Measurements from ENCODE around the gene CBX5. TPM values are rescaled to one million over a fixed set of nuclear protein-coding genes. Genes with fewer than 3 reads are reported as not detected.

CBX5 gene
- total and polyA plus RNA-seq, 2 of the 8 experiments (the other 6 are each of a cell fraction or from before 2014, with no cell fraction given) = 62.4 to 231 TPM

GRCh38 chr12:54229624-54230212 is 50.2 kb downstream of the CBX5 start:
- H2AFZ ChIP-seq (ENCODE audit: low read length) = no peak overlapping the region
- H3K79me2 ChIP-seq (ENCODE audit: control insufficient read depth in 1 of 2, insufficient read depth in 2 of 2, low read length in 2 of 2) = no peaks in the 10 kb centered on the region
- CTCF ChIA-PET (ENCODE audit: partially characterized antibody) = interaction anchor here (0.6 to 2.8 kb wide), 12 partner anchors 11 to 1796 kb away, joined by 3 to 12 read pairs (median 4); no protein-coding TSS in a partner anchor
- FAIRE-seq = no peak
- no peak overlapping the region for H4K5ac ChIP-seq (ENCODE audit: insufficient read length, low read depth, low read length)
- POLR2A ChIA-PET (ENCODE audit: partially characterized antibody) = interaction anchor here (1.0 to 3.7 kb wide), 8 partner anchors 9 to 57 kb away, joined by 5 to 39 read pairs (median 8); partner anchors contain the start of genes CBX5 and HNRNPA1
- H3K36me3 ChIP-seq (ENCODE audit: control insufficient read depth in 2 of 4, insufficient read depth in 4 of 4, low read length in 3 of 4) = no peaks in the 10 kb centered on the region; a peak in 1 of 8 replicates
- H3K9me3 ChIP-seq (ENCODE audit: insufficient read depth in 2 of 2, low read depth in 1 of 2, low read length in 1 of 2) = no peaks in the 10 kb centered on the region
- H3K4me3 ChIP-seq (ENCODE audit: extremely low read depth in 1 of 4, insufficient read depth in 2 of 4, low read depth in 3 of 4, low read length in 4 of 4) = no peak overlapping the region
- H2BK120ac ChIP-seq (replicated peaks; ENCODE audit: low read depth, low read length) = no peak overlapping the region
- H2BK20ac ChIP-seq (ENCODE audit: low read length) = no peak overlapping the region
- H3K79me1 ChIP-seq (ENCODE audit: low read depth, low read length) = no peaks in the 10 kb centered on the region
- WGBS, 2 experiments (ENCODE audit: extremely low coverage in 1 of 2, insufficient coverage in 1 of 2, insufficient read length in 1 of 2, insufficient replicate concordance in 2 of 2, low coverage in 1 of 2, low lambda C conversion rate in 2 of 2, missing lambda C conversion rate in 1 of 2) = 80% methylated on average over 4 of the region's 4 CpGs; no CpG with 5 or more reads in 1 of the 2 experiments
- no peak overlapping the region for H2BK12ac ChIP-seq (ENCODE audit: low read depth, low read length)
- peaks cover 0 to 2% of the 10 kb centered on the region in 2 experiments for H4K20me1 ChIP-seq (replicated peaks in 1 of 2; ENCODE audit: control insufficient read depth in 1 of 2, insufficient read depth in 2 of 2, low read length in 2 of 2)
- H2BK15ac ChIP-seq (ENCODE audit: low read length) = no peak overlapping the region
- H3K18ac ChIP-seq (ENCODE audit: extremely low read depth, low read length) = no peak overlapping the region
- H2BK5ac ChIP-seq (ENCODE audit: low read depth, low read length) = no peak overlapping the region
- no peak for TF ChIP-seq TEAD4 (IDR thresholded peaks at IDR 0.05; ENCODE audit: low read depth, low read length)
- TF ChIP-seq CEBPB (IDR thresholded peaks at IDR 0.05; ENCODE audit: low read depth, low read length) = no peak
- no peak overlapping the region for H2AK5ac ChIP-seq (ENCODE audit: low read depth, low read length)
- H3K9ac ChIP-seq (replicated peaks in 1 of 4; ENCODE audit: extremely low read depth in 1 of 4, low read depth in 3 of 4, low read length in 3 of 4) = no peak overlapping the region
- no peak overlapping the region for H3K14ac ChIP-seq (ENCODE audit: insufficient read length)
- H3K56ac ChIP-seq (replicated peaks; ENCODE audit: insufficient read length, low read depth, low read length) = no peak overlapping the region
- DNase-seq (ENCODE audit: low read depth in 1 of 2, low spot score in 2 of 2) = no peak
- no peaks in the 10 kb centered on the region for H3K23me2 ChIP-seq (ENCODE audit: low read depth, low read length)
- 0 out of 2 replicates have a peak overlapping the region, but pooled peaks have one; percentile 0 for H3K27ac ChIP-seq (ENCODE audit: low read depth, low read length)
- H3K23ac ChIP-seq (ENCODE audit: insufficient read length) = no peak overlapping the region
- H4K91ac ChIP-seq (replicated peaks; ENCODE audit: insufficient read length, low read length) = no peak overlapping the region
- H3K4me1 ChIP-seq (replicated peaks in 1 of 4; ENCODE audit: control insufficient read depth in 3 of 4, insufficient read depth in 4 of 4, low read length in 3 of 4) = no peaks in the 10 kb centered on the region
- no peak overlapping the region for H3K4ac ChIP-seq (replicated peaks; ENCODE audit: insufficient read length, low read depth, low read length)
- H3K4me2 ChIP-seq (ENCODE audit: insufficient read depth in 1 of 2, low read depth in 2 of 2, low read length in 2 of 2) = no peak overlapping the region
- no peak overlapping the region for H4K8ac ChIP-seq (ENCODE audit: extremely low read depth, insufficient read depth, low read length)
- H3K27me3 ChIP-seq (replicated peaks in 1 of 4; ENCODE audit: control insufficient read depth in 3 of 4, extremely low read depth in 1 of 4, insufficient read depth in 3 of 4, low read length in 3 of 4) = no peaks in the 10 kb centered on the region
